ENCODE measurements around the gene FXYD6. TPM values are rescaled to one million over a fixed set of nuclear protein-coding genes. Genes with fewer than 3 reads are reported as not detected.

FXYD6 gene
- polyA plus RNA-seq, 1 experiment, result 21.4 TPM

- H3K9me3 ChIP-seq (ENCODE audit: control insufficient read depth, insufficient read depth, low read length), result no peaks in the 10 kb centered on the region; the same call in 1 of the 2 replicates
- H3K4me3 ChIP-seq (ENCODE audit: low read depth, low read length), result no peak overlapping the region
- no peak for TF ChIP-seq CTCF (IDR thresholded peaks at IDR 0.05; ENCODE audit: low read depth, low read length)
- H3K27me3 ChIP-seq (ENCODE audit: control insufficient read depth, insufficient read depth, low read length), result no peaks in the 10 kb centered on the region
- H3K27ac ChIP-seq (ENCODE audit: low read depth, low read length), result no peak overlapping the region
- ChIA-PET CTCF (interaction anchor here (1.3 to 9.3 kb wide), 4 partner anchors 14 to 233 kb away, joined by 6 to 238 read pairs (median 123); no protein-coding TSS in a partner anchor), POLR2A (no interaction called here)
- DNase-seq (ENCODE audit: low read depth, low spot score), result no peak
Measured at GRCh38 chr11:117820516-117820915, 55.9 kb downstream of the FXYD6 start.

- Histone ChIP-seq H3K4me3 (ENCODE audit: low read depth, low read length) (no peak overlapping the region), H3K27me3 (ENCODE audit: control insufficient read depth, insufficient read depth, low read length) (no peaks in the 10 kb centered on the region), H3K27ac (ENCODE audit: low read depth, low read length) (no peak overlapping the region), H3K9me3 (ENCODE audit: control insufficient read depth, insufficient read depth, low read length) (no peaks in the 10 kb centered on the region; the same call in 1 of the 2 replicates)
- no peak for TF ChIP-seq CTCF (IDR thresholded peaks at IDR 0.05; ENCODE audit: low read depth, low read length)
- POLR2A ChIA-PET, result no interaction called here
- DNase-seq (ENCODE audit: low read depth, low spot score), result no peak
- CTCF ChIA-PET, result interaction anchor here (2.0 to 9.3 kb wide), 5 partner anchors 13 to 234 kb away, joined by 12 to 238 read pairs (median 49); no protein-coding TSS in a partner anchor
Measured at GRCh38 chr11:117820071-117820470, 56.4 kb downstream of the FXYD6 start.

GRCh38 chr11:117819096-117820040 is 57.1 kb downstream of the FXYD6 start:
- POLR2A ChIA-PET, result interaction anchor here (1.3 kb wide), 1 partner anchor 12 kb away, joined by 3 read pairs; no protein-coding TSS in a partner anchor
- no peak overlapping the region for H3K4me3 ChIP-seq (ENCODE audit: low read depth, low read length)
- no peaks in the 10 kb centered on the region for H3K27me3 ChIP-seq (ENCODE audit: control insufficient read depth, insufficient read depth, low read length)
- peak; percentile 21 for DNase-seq (ENCODE audit: low read depth, low spot score)
- no peaks in the 10 kb centered on the region; the same call in 1 of the 2 replicates for H3K9me3 ChIP-seq (ENCODE audit: control insufficient read depth, insufficient read depth, low read length)
- no peak overlapping the region for H3K27ac ChIP-seq (ENCODE audit: low read depth, low read length)
- peak; percentile 87 for TF ChIP-seq CTCF (IDR thresholded peaks at IDR 0.05; ENCODE audit: low read depth, low read length)
- CTCF ChIA-PET, result interaction anchor here (0.5 to 9.3 kb wide), 31 partner anchors 9 to 527 kb away, joined by 3 to 238 read pairs (median 4); partner anchors contain the start of gene FXYD6

GRCh38 chr11:117818041-117818873 is 58.2 kb downstream of the FXYD6 start:
- Histone ChIP-seq H3K27ac (ENCODE audit: low read depth, low read length) (no peak overlapping the region), H3K4me3 (ENCODE audit: low read depth, low read length) (no peak overlapping the region), H3K27me3 (ENCODE audit: control insufficient read depth, insufficient read depth, low read length) (no peaks in the 10 kb centered on the region), H3K9me3 (ENCODE audit: control insufficient read depth, insufficient read depth, low read length) (no peaks in the 10 kb centered on the region)
- DNase-seq (ENCODE audit: low read depth, low spot score), result no peak
- POLR2A ChIA-PET, result interaction anchor here (0.6 to 1.3 kb wide), 2 partner anchors 11 to 392 kb away, joined by 3 read pairs; no protein-coding TSS in a partner anchor
- CTCF ChIA-PET, result interaction anchor here (0.5 to 9.3 kb wide), 41 partner anchors 7 to 528 kb away, joined by 3 to 238 read pairs (median 4); partner anchors contain the start of gene FXYD6
- no peak for TF ChIP-seq CTCF (IDR thresholded peaks at IDR 0.05; ENCODE audit: low read depth, low read length)
